NCI-H446 (cell line): ENCODE data around the gene PLPP3.

ENCODE experiments used
- DNase-seq, 2 experiments: peaks; one replicate each; lab custom pipeline; 2025; lab: John Stamatoyannopoulos, UW

PLPP3 gene

GRCh38 chr1:56496821-56497772, 82.3 kb downstream of the PLPP3 start:
- no peak for DNase-seq

GRCh38 chr1:56496158-56496557, 83.2 kb downstream of the PLPP3 start:
- DNase-seq, result no peak

- no peak for DNase-seq
These were observed 83.8 kb downstream of the PLPP3 start for GRCh38 chr1:56495538-56495937.

DNA sequence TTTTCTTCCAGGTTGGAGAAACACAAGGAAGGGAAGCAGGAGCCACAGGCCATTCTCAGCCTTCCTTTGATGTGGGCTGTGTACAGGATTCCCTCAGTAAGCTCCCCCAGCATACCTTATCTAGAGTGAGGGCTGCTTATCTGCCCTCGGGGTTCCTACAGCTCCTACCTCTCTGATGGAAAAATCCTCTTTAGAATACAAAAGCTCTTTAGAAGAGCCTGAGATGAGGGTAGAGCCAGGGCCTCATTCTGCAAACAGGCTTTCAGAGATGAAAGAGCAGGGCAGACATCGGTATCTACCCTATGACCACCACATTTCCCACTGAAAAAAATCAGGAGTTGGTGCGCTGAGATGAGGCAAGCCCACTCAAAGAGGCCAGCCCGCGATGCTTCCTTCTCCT, 85.1 kb downstream of the PLPP3 start:
- no peak for DNase-seq

- no peak for DNase-seq
These were observed 85.5 kb downstream of the PLPP3 start for GRCh38 chr1:56493826-56494225.

GRCh38 chr1:56491441-56491840, 87.9 kb downstream of the PLPP3 start:
- no peak for DNase-seq

- DNase-seq, result no peak
These were observed 88.7 kb downstream of the PLPP3 start for GRCh38 chr1:56490619-56491018.

GRCh38 chr1:56489695-56490094, 89.7 kb downstream of the PLPP3 start:
- no peak for DNase-seq

DNA sequence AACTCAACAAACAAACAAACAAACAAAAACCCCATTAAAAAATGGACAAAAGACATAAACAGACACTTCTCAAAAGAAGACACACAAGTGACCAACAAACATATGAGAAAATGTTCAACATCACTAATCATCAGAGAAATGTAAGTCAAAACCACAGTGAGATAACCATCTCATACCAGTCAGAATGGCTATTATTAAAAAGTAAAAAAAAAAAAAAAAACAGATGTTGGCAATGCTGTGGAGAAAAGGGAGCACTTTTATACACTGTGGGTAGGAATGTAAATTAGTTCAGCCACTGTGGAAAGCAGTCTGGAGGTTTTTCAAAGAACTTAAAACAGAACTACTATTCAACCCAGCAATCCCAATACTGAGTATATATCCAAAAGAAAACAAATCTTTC, 94.7 kb downstream of the PLPP3 start:
- no peak for DNase-seq

GRCh38 chr1:56483104-56483503, 96.3 kb downstream of the PLPP3 start:
- no peak for DNase-seq

GRCh38 chr1:56482486-56482885, 96.9 kb downstream of the PLPP3 start:
- DNase-seq, result no peak

GRCh38 chr1:56481140-56481694, 98.1 kb downstream of the PLPP3 start:
- no peak for DNase-seq

DNA sequence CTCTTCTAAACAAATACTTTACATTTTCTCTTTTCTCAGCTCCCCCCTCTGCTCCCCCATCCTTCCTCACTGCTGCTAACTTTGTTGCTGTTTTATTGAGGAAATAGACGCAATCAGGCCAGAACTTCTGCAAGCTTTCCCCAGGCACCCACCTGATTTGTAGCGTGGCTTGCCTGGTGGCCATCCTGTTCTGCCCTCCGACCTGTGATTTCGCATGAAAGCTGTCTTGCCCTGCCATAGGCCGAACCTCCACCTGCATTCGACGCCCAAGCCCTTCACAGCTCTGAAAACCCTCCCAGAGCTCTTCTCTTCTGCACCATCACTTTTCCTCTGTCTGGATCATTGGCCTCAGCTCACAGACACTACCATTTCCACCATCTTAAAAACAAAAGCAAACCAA, 100.6 kb downstream of the PLPP3 start:
- no peak for DNase-seq

GRCh38 chr1:56477164-56478111, 101.9 kb downstream of the PLPP3 start:
- DNase-seq, result no peak

- peak; percentile 43 to 68 for DNase-seq
These were observed 105.6 kb downstream of the PLPP3 start for GRCh38 chr1:56473582-56474270.

DNA sequence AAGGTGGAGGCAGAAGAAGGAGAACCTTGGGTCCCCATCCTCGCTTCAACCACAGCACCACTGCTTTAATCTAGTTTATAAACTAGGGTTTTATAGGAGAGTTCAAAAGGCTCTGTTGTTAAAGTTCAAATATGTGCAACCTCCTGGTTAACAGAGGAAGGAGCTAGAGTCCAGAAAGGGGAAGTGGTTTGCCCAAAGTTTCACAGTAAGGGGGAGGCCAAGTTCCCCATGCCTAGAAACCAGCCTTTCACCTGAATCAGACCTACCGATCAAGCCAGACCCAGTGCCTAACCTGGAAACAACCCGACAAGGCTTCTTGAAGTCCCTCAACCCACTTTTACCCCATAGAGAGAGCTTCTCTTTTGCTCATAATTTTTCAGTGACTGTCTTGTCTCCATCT, 106.5 kb downstream of the PLPP3 start:
- DNase-seq, result no peak

DNA sequence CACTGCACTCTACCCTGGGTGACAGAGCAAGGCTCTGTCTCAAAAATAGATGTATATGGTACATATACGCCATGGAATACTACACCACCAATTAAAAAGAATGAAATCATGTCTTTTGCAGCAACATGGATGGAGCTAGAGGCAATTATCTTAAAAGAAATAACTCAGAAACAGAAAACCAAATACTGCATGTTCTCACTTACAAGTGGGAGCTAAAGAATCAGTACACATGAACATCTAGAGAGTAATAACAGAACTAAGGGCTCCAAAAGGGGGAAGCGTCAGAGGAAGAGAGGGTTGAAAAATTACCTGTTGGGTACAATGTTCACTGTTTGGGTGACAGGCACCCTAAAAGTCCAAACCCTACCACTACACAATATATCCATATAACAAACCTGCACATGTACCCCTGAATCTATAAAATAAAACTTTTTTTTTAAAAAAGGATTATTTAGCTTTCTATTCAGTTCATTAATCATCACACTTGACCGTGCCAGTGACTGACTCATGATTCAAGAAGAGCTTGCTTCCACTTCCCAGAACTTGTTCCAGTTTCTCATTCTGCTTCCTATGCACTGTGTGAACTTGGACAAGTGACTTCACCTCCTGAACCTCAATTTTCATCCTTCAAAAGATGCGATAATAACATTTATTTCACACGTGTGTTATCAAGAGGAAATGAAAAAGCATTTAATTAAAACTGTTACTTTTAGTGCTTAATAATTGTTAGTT, 109.6 kb downstream of the PLPP3 start:
- peak; percentile 9 to 18 for DNase-seq

GRCh38 chr1:56468518-56468917, 110.8 kb downstream of the PLPP3 start:
- no peak for DNase-seq

GRCh38 chr1:56466538-56466937, 112.8 kb downstream of the PLPP3 start:
- no peak for DNase-seq

DNA sequence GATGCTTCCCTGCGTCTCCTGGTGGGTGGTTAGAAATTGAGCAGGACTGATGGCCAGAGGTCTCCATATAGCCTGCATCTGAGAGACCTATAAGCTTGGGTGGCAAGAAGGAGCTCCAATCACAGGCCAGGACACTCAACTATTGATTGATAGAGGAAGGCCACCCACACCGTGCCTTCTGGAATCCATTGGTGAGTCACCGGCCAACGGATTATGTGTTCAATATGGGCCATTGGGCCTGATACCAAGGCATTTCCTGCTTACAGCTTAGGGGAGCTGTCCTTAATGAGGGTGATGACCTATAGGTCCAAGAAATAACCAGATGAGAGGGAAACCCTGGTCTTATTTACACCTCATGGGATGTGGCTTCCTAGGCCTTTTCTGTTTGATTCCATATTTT, 115.1 kb downstream of the PLPP3 start:
- no peak for DNase-seq

- DNase-seq, result no peak
These were observed 116.0 kb downstream of the PLPP3 start for GRCh38 chr1:56463376-56463775.
